HG03354 (cell line): ENCODE results near the gene TBC1D22B.

Experiments used
- ATAC-seq: cut with Tn5 transposase; IDR thresholded peaks from one replicate; pipeline ENCODE4 v1.9.1; 2021; ENCODE audit warnings: mild to moderate bottlenecking; ENCODE audit not compliant: unreplicated experiment, poor library complexity, severe bottlenecking

The TBC1D22B gene

GRCh38 chr6:37239526-37239925 lies 18.0 kb upstream of the TBC1D22B start:
- no peak for ATAC-seq

DNA sequence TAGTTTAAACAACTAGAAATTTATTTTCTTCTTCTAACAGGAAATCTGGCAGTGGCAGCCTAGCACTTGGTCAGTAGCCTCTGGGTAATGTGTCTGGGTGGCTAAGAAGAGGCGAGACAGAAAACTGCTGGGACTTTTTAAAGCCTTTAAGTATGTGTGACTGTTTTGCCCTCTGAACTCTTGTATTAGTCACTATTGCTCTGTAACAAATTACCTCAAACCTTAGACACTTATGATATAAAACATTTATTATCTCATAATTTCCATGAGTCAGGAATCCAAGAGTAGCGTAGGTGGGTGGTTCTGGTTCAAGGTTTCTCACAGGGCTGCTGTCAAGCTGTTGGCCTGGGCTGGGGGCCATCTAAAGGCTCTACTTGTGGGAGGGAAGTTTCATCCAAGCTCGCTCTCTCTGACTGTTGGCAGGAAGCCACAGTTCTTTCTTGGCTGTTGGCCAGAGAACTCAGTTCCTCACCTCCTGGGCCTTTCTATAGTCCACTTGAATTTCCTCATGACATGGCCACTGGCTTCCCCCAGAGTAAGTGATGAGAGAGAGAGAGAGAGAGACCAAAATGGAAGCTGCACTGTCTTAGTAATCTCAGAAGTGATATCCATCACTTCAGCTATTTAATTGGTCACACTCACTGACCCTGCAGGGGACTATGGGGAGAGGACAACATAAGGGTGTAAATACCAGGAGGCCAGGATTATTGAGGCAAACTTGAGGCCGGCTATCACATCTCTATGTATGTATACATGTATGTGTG lies 17.4 kb upstream of the TBC1D22B start:
- ATAC-seq, result no peak

DNA sequence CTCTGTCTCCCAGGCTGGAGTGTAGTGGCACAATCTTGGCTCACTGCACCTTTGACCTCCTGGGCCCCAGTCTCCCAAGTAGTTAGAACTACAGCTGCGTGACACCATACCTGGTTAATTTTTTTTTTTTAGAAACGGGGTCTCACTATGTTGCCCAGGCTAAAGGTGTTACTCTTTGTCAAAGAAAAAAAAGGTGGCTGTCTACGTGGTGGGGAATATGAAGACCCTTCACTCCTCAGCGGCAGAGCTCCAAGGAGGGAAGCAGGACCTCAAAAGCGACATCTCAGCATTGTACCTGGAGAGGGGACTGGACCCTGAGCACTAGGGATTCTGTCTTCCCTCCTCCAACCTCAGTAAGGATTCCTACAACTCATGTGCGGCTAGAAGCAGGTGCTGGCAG lies 16.4 kb upstream of the TBC1D22B start:
- no peak for ATAC-seq

DNA sequence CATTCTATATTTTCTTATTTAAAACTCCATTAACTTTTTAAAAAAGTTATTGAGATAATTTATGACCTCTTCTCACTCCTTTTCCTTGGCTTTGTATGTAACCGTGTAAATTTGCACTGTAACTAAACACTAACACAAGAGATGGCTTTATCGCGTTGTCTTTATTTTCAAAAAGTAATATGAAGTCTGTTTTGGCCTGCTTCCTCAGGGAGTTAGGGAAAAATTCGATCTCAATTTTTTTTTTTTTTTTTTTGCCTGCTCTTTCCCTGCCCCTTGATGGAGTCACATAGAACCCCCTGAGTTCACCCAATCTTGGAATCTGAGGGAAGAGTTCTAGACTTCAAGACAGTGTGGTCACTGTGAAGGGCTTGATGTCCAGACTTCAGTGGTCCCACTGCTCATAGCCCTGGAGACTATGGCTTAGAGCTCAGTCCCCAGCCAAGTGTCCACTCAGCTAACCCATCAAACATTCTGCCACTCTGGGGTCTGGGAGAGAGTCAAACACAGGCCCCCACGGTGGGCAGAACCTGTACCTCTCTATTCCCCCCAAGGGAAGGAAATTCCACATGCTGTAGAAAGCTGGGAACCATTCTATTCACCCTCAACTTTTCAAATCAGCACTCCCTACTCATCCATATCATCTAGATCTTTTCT lies 15.7 kb upstream of the TBC1D22B start:
- ATAC-seq, result no peak

DNA sequence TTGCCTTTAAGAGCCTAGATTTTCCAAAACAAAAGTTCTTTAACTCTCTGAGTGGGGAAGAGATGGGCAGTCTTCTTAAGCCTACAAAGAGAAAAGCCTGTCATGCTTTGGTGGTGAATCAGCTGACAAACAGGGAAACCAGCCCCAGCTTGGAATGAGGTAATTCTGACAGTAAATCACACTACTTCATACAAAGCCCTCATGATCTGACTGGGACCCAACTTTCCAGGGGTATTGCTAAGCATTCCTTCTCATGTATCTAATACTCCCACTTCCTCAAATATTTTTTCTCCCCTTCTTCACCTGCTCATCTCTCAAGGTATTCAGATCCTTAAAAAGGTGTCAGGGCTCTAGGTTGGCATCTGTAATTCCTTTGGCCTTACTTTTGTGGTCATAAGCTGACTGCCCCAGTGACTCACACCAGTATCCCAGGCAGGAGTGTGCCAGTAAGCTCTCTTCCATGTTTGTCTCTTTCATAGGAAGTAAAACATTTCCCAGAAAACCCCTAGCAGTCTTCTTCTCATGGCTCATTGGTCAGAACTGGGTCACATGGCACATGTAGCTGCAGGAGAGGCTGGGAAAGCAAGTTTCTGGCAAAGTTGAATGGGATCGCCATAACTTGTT lies 15.0 kb upstream of the TBC1D22B start:
- ATAC-seq, result no peak

DNA sequence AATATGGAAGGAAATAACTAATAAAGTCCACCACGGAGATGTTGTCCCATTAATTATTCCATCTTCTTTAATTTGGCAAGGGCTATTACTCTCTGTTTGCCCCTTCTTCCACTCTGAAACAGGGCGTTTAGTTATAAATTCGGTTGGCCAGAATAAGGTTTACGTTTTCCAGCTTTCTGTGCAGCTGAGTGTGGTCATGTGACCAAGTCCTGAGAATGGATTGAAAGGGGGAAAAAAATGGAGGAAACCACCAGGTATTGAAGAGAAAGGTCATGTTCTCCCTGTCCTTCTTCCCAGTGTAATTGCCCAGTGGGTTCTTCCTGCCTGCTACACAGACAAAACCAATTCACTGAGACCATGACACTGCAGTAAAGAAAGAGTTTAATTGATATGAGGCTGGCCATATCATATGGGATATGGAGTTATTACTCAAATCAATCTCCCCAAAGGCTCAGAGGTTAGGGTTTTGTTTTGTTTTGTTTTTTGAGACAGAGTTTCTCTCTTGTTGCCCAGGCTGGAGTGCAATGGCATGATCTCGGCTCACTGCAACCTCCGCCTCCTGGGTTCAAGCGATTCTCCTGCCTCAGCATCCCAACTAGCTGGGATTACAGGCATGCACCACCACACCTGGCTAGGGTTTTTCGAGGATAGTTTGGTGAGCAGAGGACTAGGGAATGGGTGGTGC lies 14.3 kb upstream of the TBC1D22B start:
- ATAC-seq, result no peak

- no peak for ATAC-seq
Observed at GRCh38 chr6:37243816-37244370, 13.7 kb upstream of the TBC1D22B start.

GRCh38 chr6:37244430-37245310 lies 12.9 kb upstream of the TBC1D22B start:
- no peak for ATAC-seq

GRCh38 chr6:37251211-37251780 lies 6.3 kb upstream of the TBC1D22B start:
- ATAC-seq, result no peak

GRCh38 chr6:37253486-37254007 lies 4.0 kb upstream of the TBC1D22B start:
- ATAC-seq, result no peak

GRCh38 chr6:37254881-37255280 lies 2.7 kb upstream of the TBC1D22B start:
- ATAC-seq, result no peak

DNA sequence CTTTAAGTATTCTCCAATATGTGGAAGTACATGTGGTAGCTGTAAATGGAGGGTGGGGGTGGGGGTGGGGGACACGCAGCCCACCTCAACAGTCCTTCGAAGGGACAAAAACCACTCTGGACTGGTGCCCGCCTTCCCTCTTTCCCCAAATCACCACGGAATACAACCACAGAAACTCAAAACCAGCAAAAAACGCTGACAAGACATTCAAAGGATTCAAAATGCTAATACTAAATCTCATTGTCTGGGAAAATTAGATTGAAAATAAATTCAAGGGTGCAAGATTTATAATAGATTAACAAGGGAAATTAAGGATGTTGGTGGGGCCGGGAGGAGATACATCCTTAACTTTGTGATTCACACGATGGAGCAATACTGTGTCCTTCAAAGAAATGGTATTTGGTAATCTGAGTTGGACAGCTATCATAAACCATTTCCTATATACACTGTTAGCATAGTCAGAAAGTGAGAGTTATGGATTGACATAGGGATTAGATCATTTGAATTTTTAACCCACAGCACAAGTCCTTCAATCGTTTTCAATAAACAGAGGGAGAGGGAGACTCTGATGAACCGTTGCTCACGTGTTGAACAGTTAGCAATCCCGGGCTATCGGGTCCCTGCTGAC lies 766 bp upstream of the TBC1D22B start:
- ATAC-seq, result no peak

DNA sequence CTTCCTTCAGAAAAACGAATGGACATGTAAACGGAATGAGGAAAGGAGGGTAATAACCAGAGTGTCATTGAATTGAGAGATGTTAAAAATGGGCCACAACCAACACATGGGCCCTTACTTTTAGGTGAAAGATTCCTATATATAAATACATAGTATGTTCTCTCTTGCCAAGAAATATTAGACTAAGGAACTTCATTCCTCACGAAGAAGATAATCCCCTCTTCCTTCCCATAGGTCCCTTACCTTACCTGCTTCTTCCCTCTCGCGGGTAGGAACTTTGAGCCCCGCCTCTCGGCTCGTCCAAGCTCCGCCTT lies 295 bp upstream of the TBC1D22B start:
- ATAC-seq, result no peak

GRCh38 chr6:37258405-37259105 lies 983 bp downstream of the TBC1D22B start:
- ATAC-seq, result no peak

- ATAC-seq, result no peak
Observed at GRCh38 chr6:37259191-37259590, 1.6 kb downstream of the TBC1D22B start.

- ATAC-seq, result no peak
Observed at GRCh38 chr6:37260040-37260439, 2.5 kb downstream of the TBC1D22B start.

- no peak for ATAC-seq
Observed at GRCh38 chr6:37260444-37260843, 2.9 kb downstream of the TBC1D22B start.

GRCh38 chr6:37261198-37261597 lies 3.6 kb downstream of the TBC1D22B start:
- no peak for ATAC-seq
